H1 (cell line): ENCODE data around the gene LRP1. TPM values are rescaled to one million over a fixed set of nuclear protein-coding genes. Genes with fewer than 3 reads are reported as not detected.

ENCODE experiments used
- EZH2 ChIP-seq: fragments of 200-600 bp; sonication (generic); IDR thresholded peaks from 2 replicates; pipeline ENCODE4 v1.7.1; 2012; ENCODE audit warnings: low read depth, mild to moderate bottlenecking, moderate library complexity, low read length, inconsistent platforms; ENCODE audit not compliant: severe bottlenecking
- RAD21 ChIP-seq, 2 experiments: IDR thresholded peaks in 1 of 2; conservative IDR thresholded peaks in 1 of 2; 2 replicates each; pipeline ENCODE4 v1.6.1; 2011; ENCODE audit warnings: low read depth in 2 of 2, low read length in 2 of 2, improper control_type of control experiment in 1 of 2, inconsistent platforms in 1 of 2, mild to moderate bottlenecking in 1 of 2, moderate library complexity in 1 of 2
- ZNF274 ChIP-seq: IDR thresholded peaks from 2 replicates; pipeline ENCODE4 v1.7.0; 2012; ENCODE audit warnings: low read length, borderline replicate concordance; ENCODE audit errors: extremely low read depth
- polyA plus RNA-seq, 7 experiments: library from polyadenylated mRNA; depleted of rRNA in 3 of 7; stranded (reverse) in 5 of 7; unstranded in 2 of 7; fragments of >200 nt in 5 of 7; fragments of 200-250 nt in 2 of 7; gene quantifications; 1 replicate in 5 of 7; 2 replicates in 1 of 7; 4 replicates in 1 of 7; pipeline versions ENCODE4 v1.2.1 to v1.2.3, GENCODE V29; 2011 to 2013; ENCODE audit warnings: missing spikeins in 2 of 7, mixed read lengths in 2 of 7
- total RNA-seq: library from RNA; stranded (reverse); fragmentation: NEBNext Ultra II Directional; extraction: Animal tissue kit (Norgen Biotek cat#: 25700); gene quantifications from 2 replicates; pipeline ENCODE4 v1.2.1, GENCODE V29; 2021

LRP1 gene
- total and polyA plus RNA-seq, 2 of the 8 experiments (the other 6 are each of a cell fraction or from before 2014, with no cell fraction given), result 35.3 to 92.5 TPM

DNA sequence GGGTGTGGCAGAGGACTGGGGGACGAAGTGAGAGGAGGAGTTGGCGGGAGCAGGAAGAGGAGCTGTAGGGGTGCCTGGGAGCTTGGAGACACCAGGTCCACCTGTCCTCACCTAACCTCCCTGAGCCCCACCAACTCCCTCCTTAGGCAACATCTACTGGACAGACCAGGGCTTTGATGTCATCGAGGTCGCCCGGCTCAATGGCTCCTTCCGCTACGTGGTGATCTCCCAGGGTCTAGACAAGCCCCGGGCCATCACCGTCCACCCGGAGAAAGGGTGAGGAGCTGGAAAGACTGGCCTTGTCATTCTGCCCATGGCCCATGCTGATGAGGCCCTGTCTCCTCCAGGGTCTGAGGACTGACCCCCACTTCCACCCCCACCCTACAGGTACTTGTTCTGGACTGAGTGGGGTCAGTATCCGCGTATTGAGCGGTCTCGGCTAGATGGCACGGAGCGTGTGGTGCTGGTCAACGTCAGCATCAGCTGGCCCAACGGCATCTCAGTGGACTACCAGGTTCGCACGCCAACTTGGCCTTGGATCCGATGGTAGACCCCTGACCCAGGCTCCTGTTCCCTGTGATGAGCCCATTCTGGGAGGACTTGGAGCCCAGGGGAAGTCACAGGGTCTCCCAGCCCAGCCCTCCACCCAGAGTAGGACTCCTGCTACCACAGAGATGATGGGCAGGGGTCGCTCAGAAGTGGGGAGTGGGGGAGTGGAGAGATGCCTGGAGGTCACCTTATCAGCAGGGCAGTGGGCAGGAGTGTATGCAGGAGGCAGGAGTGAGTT lies 55.8 kb downstream of the LRP1 start (continued):
- no peak for TF ChIP-seq RAD21 (IDR thresholded peaks at IDR 0.05 in 1 of 2, conservative IDR thresholded peaks at IDR 0.05 in 1 of 2; ENCODE audit: low read depth in 2 of 2, low read length in 2 of 2)
- TF ChIP-seq ZNF274, result no peak
- TF ChIP-seq EZH2, result no peak
